Measurements from ENCODE around the gene MEIS2.

DNA sequence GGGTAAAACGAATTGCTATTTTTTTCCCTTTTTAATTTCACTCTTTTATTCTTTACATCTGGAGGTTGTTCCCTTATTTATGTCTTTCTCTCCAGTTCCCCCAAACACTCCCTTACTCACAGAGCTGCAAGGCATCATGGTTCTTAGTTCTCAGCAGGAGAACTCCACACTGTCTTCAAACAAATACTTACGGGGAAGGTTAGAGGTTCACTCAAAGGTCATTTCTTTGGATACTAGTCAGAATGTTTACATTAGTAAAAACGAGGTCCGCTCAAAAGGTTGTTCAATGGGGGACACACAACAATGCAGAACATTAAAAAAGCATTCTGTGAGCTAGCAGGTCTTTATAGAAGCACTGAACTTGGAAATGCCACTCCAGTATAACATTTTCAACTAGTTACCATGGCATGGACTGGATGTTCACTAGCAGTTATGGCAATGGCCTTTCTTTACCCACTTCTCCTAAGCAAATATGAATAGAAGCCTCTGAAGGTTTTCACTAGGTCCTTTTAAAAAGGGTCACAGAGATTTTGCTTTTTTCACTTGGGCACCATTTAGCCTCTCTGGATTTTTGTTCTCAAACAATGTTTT, 201.7 kb downstream of the MEIS2 start:
- no peak for TF ChIP-seq POLR2AphosphoS5 (IDR thresholded peaks at IDR 0.05; ENCODE audit: low read depth, low read length)
- no peak for TF ChIP-seq TAF1 (IDR thresholded peaks at IDR 0.05; ENCODE audit: borderline replicate concordance, low read depth, low read length)

All from GM12892 (cell line).